ENCODE measurements around the gene SPPL3.

Gene SPPL3

GRCh38 chr12:120890963-120891362 is 13.2 kb downstream of the SPPL3 start:
- TF ChIP-seq FOXM1 (IDR thresholded peaks at IDR 0.05; ENCODE audit: borderline replicate concordance, low read depth) (no peak), CREB1 (IDR thresholded peaks at IDR 0.05; ENCODE audit: low read depth) (no peak), CEBPB (IDR thresholded peaks at IDR 0.05) (no peak), EGR1 (IDR thresholded peaks at IDR 0.05) (no peak), ZBTB7A (IDR thresholded peaks at IDR 0.05; ENCODE audit: low read depth) (no peak), REST (IDR thresholded peaks at IDR 0.05; ENCODE audit: low read depth) (no peak), TCF12 (IDR thresholded peaks at IDR 0.05; ENCODE audit: low read depth) (no peak)

GRCh38 chr12:120887253-120888043 is 16.7 kb downstream of the SPPL3 start:
- TF ChIP-seq ZBTB7A (IDR thresholded peaks at IDR 0.05; ENCODE audit: low read depth): no peak

- no peak for TF ChIP-seq REST (IDR thresholded peaks at IDR 0.05; ENCODE audit: low read depth)
- no peak for TF ChIP-seq EGR1 (IDR thresholded peaks at IDR 0.05)
- no peak for TF ChIP-seq MAX (IDR thresholded peaks at IDR 0.05)
- TF ChIP-seq YY1 (IDR thresholded peaks at IDR 0.05; ENCODE audit: low read depth): no peak
- TF ChIP-seq USF1 (IDR thresholded peaks at IDR 0.05): no peak
- TF ChIP-seq FOXM1 (IDR thresholded peaks at IDR 0.05; ENCODE audit: borderline replicate concordance, low read depth): no peak
- TF ChIP-seq TCF12 (IDR thresholded peaks at IDR 0.05; ENCODE audit: low read depth): no peak
These were observed 17.7 kb downstream of the SPPL3 start for GRCh38 chr12:120886199-120887018.

- TF ChIP-seq CEBPB (IDR thresholded peaks at IDR 0.05) (no peak), CREB1 (IDR thresholded peaks at IDR 0.05; ENCODE audit: low read depth) (no peak), TCF12 (IDR thresholded peaks at IDR 0.05; ENCODE audit: low read depth) (no peak), TEAD4 (IDR thresholded peaks at IDR 0.05) (no peak), EP300 (IDR thresholded peaks at IDR 0.05; ENCODE audit: borderline replicate concordance) (no peak), EGR1 (IDR thresholded peaks at IDR 0.05) (no peak), TAF1 (IDR thresholded peaks at IDR 0.05; ENCODE audit: low read depth) (no peak), NFIC (IDR thresholded peaks at IDR 0.05) (no peak), YY1 (IDR thresholded peaks at IDR 0.05; ENCODE audit: low read depth) (no peak), USF1 (IDR thresholded peaks at IDR 0.05) (no peak)
These were observed 18.6 kb downstream of the SPPL3 start for GRCh38 chr12:120885521-120885920.

GRCh38 chr12:120884644-120885043 is 19.5 kb downstream of the SPPL3 start:
- TF ChIP-seq TCF12 (IDR thresholded peaks at IDR 0.05; ENCODE audit: low read depth): no peak
- no peak for TF ChIP-seq EP300 (IDR thresholded peaks at IDR 0.05; ENCODE audit: borderline replicate concordance)
- no peak for TF ChIP-seq TEAD4 (IDR thresholded peaks at IDR 0.05)
- TF ChIP-seq FOXM1 (IDR thresholded peaks at IDR 0.05; ENCODE audit: borderline replicate concordance, low read depth): no peak
- TF ChIP-seq TAF1 (IDR thresholded peaks at IDR 0.05; ENCODE audit: low read depth): no peak
- TF ChIP-seq YY1 (IDR thresholded peaks at IDR 0.05; ENCODE audit: low read depth): no peak

- no peak for TF ChIP-seq YY1 (IDR thresholded peaks at IDR 0.05; ENCODE audit: low read depth)
- no peak for TF ChIP-seq EGR1 (IDR thresholded peaks at IDR 0.05)
- TF ChIP-seq RAD21 (IDR thresholded peaks at IDR 0.05; ENCODE audit: low read depth): no peak
- TF ChIP-seq TAF1 (IDR thresholded peaks at IDR 0.05; ENCODE audit: low read depth): no peak
- no peak for TF ChIP-seq MAX (IDR thresholded peaks at IDR 0.05)
- no peak for TF ChIP-seq REST (IDR thresholded peaks at IDR 0.05; ENCODE audit: low read depth)
- TF ChIP-seq TCF12 (IDR thresholded peaks at IDR 0.05; ENCODE audit: low read depth): no peak
- TF ChIP-seq NFIC (IDR thresholded peaks at IDR 0.05): no peak
- no peak for TF ChIP-seq EP300 (IDR thresholded peaks at IDR 0.05; ENCODE audit: borderline replicate concordance)
- no peak for TF ChIP-seq ZBTB7A (IDR thresholded peaks at IDR 0.05; ENCODE audit: low read depth)
- no peak for TF ChIP-seq TEAD4 (IDR thresholded peaks at IDR 0.05)
- no peak for TF ChIP-seq USF1 (IDR thresholded peaks at IDR 0.05)
These were observed 22.1 kb downstream of the SPPL3 start for GRCh38 chr12:120882055-120882555.
